ENCODE results near the gene MME.
"Not testable (repeated sequence)": the region's sequence is repeated elsewhere in the genome, so short reads cannot be mapped to it uniquely, and the experiment has no call there.

The MME gene

DNA sequence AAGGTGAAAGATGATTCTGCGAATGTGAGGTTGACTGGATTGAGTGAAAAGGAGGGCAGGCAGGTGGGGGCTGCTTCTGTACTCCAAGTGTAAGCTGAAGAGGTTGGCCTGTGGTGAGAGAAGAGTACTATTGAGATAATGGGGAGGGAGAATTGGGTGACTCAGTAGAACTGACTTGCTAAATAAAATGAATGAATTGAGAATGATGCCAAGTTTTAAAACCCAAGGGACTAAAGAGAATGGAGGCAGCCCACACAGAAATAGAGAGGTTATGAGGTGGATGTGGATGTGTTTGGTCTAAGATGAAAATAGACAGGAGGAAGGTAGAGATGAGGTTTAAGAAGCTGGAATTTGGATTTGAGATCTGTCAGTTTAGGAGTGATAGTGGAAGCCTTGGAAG lies 5.9 kb downstream of the MME start:
- no peak for DNase-seq

DNA sequence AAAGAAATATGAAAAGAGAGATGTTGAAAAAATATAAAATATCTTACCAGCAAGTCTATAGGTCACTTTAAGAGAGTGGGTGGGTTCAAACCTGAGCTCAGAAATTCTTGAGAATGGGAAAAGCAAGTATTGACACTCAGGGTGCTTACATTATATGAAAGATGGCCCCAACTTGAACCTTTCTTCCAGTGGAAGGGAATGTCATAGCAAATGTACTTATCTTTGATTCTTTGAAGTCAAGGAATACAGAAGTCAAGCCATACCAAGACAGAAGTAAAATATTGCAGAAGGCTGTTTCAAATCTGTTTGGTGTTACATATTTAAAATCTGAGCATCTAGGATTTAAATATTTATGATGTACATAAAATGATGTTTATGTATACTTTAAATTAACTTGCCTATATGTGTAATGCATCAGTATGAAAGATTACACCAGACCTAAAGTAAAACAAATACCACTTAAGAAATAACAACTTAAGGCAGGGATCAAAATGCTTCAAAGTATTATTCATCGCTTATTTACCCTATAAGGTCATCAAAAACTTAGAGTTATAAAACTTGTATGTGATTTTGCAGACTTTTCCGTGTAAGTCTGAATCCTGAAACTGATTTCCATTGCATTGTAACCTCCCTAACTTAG lies 8.7 kb downstream of the MME start:
- no peak for DNase-seq

DNA sequence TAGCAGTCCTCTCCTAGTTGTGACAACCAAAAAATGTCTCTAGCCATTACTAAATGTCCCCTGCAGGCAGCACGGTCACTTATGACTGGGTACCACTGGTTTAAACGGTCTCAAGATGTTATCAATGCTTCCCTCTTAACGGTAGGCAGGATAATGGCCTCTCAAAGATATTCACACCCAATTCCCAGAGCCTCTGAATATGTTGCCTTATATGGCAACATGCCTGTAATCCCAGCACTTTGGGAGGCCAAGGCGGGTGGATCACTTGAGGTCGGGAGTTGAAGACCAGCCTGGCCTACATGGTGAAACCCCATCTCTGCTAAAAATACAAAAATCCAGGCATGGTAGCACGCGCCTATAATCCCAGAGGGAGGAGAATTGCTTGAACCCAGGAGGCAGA lies 9.4 kb downstream of the MME start:
- DNase-seq = no peak

DNA sequence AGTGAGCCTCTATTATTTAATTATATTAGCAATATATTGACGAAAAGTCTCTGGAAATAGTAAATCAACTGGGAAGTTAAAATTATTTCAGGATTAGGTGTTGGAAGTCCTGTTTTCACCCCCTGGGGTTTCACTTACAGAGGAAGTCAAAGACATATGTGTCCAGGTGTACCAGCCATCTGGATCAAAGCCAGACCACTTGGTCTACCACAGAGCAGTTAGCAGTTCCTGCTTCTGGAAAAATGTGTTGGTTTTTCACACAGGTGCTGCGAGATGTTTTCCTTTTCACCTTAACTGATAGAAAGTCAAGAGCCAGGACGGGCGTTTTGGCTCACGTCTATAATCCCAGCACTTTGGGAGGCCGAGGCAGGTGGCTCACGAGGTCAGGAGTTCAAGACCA lies 13.1 kb downstream of the MME start:
- peak; percentile 2 for DNase-seq

DNA sequence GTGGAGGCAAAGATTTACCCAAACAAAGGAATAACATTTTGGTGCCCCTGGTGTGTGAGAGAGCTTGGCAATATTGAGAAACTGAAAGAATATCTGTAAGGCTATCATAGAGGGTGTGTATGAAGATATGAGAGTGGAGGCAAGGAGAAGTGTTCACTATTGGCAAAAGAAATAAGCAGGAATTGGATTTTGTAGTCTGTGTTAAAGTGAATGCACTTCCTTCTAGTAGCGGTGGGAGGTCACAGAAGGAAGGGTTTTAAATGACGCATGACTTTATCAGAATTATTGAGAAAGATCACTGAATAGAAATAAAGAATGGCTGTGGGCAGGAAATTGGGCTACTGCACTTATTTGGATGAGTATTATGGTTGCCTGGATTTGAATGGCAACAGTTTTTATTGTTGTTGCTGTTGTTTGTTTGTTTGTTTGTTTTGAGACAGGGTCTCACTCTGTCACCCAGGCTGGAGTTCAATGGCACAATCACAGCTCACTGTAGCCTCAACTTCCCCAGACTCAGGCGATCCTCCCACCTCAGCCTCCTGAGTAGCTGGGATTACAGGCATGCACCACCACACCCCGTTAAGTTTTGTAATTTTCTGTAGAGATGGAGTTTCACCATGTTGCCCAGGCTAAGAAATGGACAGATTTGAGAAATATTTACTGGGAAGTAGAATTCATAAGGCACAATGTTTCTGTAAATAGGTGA lies 16.3 kb downstream of the MME start:
- no peak for DNase-seq

DNA sequence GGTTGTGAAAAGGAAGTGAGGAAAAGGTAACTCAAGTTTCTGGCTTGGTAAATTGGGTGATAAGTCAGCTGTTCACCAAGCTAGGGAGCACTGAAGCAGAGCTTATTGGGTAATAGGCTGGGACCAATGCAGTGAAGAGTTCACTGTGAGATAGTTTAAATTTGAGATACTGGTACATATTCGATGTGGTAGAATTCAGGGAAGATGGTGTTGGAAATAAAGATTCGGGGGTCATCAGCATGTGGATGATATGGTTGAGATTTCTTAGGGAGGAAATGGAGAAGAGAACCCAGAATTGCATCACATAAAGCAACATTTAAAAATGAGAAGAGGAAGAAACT lies 16.9 kb downstream of the MME start:
- DNase-seq = no peak

DNA sequence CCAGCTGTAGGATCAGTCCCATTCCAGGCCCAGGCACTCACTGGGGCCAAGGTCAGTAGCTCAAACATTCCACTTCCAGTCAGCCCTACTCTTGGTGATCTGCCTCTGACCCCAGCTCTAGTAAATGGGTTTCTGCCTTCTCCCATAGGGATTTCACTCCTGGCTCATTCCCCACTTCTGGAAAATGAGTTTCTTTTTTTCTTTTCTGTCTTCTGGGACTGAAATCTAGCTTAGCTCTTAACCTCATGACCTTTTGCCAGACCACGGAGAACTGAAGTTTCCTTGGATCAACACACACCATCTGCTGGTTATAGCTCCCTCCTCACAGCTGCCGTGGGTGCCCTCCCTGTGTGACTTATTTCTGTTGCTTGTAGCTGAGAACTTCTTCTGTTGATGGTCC lies 21.3 kb downstream of the MME start:
- DNase-seq = no peak

DNA sequence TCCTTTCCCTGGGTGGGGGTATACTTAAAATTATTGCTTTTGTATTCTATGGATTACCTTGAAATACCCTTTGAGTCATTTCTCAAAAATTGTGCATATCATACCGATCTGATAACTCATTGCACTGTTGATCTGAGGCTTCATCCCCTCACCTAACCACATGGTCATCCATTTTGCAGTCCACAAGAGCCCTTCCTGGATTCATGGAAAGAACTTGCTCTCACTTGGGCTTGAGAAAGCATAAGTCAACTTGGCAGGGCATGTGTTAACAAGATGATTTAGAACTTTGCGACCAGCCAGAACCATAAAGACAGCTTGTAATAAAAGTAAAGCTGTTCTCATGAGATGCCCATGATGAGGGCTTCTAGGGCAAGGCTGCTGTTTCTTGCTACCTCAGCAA lies 22.2 kb downstream of the MME start:
- DNase-seq = no peak

DNA sequence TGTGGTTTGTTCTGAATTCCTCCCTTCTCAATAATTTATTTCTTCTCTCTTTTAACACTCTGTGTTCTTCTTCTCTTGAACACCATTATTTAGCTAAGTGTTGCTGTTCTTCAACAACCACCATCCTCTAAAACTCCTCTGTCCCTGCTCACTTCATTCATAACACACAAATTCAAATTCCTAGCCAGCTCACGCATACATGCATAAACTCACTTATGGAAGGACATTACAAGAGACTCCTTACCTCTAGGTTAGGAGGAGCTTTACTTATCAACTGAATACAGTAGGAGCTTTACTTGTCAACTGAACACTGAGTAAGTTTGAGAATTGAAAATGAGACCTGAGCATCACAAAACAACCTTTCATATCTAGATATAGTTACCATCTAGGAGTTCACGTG lies 23.6 kb downstream of the MME start:
- DNase-seq = no peak

DNA sequence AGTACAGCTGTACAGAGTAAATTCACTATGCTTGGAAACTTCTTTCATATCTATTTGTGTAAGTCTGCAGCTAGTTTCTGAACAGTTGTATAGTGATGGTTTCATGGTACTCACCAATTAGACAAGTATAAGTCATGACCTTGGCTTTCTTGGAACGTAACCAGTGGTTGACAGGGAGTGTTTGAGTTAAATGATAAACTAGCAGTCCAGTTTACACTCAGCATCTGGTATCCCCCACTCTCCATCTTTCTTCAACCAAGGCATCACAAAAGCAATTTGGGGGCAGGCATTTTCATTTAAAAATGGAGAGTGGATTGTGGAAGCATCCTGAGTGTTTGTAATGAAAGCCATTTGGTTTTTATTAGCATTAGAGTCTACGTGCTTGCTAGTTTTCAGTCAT lies 26.0 kb downstream of the MME start:
- DNase-seq = no peak

DNA sequence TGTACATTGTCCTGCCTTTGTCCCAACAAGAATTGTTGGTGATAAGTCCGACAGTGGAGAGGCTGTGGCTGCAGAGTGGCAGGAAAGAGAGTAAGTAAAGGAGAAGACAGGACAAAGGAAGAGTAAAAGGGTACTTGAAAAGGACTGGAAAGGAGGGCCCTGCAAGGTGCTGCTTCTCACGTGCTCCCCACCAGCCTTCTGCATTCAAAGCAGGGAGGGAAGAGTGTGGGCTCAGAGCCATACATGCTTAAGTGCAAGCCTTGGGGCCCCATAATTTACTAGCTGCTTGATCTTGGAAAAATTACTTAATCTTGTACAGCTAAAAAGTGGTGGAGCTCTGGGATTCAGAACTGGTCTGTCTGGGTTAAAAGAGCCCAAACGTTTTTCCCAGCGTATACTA lies 29.9 kb downstream of the MME start:
- no peak for DNase-seq

DNA sequence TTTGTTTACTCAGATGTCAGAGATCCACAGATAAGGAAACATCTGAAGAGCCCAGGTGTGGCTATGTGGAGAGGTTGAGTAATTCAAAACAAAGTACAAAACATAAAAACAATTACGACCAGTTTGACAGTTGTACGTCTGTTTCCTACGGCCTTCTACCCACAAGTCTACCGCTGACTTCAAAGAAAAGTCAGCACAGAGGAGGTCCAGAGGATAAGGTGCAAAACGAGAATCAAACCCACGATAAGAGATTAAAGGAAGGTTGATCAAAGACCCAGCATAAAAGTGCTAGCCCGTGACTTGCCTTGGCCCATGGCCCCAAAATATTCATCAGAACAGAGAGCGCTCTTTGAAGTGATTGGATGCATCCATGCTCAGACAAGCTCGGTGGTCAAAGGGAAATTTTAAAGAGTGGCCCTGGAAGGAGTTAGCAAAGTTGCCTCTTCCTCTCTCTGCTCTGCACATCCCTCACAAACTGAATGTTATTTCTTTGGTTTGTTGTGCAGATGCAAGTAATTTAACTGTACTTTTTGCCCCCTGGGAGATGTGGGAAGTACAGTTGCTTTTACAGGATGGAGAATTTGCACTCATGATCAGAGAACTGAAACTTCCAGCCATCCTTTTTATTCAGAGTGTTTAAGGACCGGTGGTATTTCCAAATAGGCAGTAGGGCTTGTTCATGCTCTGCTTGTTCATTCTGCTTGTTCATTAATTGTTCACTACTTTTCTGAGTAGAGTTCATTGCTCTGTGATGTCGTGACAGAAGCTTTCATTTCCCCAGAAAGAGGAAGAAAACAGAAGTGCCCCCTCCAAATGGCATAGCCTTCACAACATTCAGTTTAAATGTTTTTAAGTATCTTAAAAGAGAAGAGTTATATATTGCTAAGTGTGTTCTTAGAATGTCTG lies 31.1 kb downstream of the MME start:
- no peak for DNase-seq

DNA sequence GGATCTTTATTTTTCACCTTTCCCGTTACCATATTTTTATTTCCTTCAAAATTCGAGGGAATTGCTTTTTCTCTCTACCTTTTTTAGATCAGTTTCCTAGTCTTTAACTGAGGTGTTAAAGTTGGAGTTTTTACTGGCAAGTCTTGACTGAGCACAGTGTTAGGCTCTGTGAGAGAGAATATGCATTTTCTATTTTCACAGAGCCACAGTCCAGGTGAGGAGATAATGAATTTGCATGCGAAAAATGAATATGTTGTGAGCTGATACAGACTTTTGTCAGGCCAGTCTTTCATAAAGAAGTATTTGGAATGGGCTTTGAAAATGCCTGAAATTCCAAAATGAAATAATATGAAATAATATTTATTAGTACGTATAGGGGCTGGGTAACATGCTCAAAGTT lies 31.9 kb downstream of the MME start:
- no peak for DNase-seq

DNA sequence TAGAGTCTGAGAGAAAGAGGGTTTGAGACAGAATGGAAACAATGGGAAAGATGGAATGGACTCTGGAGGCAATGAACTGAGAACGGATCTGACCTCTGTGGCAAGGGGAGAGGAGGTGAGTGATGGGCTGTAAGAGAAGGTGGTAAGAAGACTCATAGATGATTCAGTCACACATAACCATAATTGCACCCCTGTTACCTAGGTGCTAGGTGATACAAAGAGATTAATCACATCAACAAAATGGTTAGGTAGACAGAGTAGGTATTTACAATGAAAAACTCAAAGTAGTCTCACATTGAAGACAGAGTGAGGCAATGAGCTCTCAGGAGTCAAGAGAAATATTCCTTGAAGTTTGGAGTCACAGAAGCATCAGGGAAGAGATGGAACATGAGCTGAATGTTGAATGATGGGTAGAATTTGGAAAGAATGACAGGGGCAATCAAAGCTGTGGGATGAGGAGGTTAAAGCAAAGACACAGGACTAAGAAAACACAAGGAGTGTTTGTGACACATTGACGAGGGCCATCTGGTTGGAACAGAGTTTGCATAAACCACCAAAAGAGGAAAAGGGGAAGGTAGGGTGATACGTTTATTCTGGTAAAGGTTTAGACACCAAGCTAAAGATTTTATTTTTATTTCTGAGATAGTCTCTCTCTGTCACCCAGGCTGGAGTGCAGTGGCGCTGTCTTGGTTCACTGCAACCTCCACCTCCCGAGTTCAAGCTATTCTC lies 32.7 kb downstream of the MME start:
- no peak for DNase-seq

DNA sequence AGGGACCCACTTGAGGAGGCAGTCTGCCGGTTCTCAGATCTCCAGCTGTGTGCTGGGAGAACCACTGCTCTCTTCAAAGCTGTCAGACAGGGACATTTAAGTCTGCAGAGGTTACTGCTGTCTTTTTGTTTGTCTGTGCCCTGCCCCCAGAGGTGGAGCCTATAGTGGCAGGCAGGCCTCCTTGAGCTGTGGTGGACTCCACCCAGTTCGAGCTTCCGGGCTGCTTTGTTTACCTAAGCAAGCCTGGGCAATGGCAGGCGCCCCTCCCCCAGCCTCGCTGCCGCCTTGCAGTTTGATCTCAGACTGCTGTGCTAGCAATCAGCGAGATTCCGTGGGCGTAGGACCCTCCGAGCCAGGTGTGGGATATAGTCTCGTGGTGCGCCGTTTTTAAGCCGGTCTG lies 44.6 kb downstream of the MME start:
- not testable (repeated sequence) for DNase-seq

DNA sequence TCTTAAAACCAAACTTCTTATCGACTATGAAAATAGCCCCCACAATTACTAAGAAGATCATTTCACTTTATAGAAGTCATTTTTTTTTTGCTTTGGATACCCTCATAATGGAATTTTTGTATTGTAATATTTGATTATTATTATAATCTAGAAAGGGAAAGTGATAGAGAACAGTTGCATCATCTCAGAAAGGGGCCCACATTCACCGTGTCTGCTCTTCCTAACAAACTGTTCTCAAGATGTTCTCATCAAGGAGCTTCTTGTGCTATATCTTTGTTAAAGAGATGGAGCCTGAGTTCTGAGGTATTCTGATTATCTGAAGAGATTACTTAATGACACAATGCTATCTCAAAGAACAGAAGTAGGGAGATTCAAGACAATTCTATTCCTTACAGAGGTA lies 49.3 kb downstream of the MME start:
- DNase-seq = no peak

DNA sequence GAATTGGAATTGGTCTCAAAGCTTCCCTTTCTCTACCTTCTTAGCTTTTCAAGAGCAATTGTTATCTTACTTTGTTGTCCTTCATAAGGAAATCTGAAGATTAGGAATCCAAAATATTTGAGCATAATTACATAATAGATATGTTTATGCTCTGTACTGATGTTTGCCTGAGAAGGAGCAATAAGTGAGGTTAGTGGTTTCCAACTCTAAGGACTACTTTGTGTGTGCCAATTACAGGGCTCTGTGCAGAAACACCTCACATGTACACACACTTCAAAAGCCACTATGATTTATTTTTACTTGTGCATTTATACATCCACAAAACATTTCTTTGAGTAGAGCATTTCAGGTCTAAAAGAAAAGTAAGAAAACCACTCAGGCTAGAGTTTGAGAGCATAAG lies 49.9 kb downstream of the MME start:
- DNase-seq = no peak

DNA sequence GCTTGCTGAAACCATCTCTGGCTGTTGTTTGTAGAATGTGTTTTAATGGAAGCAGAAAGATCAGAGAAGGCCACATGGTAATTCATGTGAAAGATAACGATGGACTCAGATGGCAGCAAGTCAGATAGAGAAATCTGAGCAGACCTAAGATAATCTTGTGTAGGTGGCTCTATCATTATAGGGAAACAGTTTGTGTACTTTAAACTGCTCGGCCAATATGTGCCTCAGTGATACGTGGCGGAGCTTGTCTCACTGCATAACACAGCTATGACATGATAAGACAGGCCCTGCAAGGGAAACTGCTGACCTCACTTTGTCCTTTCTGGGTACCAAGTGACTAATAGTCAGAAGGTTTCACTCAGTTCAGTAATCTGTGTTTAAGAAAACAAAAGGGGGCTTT lies 51.0 kb downstream of the MME start:
- no peak for DNase-seq

DNA sequence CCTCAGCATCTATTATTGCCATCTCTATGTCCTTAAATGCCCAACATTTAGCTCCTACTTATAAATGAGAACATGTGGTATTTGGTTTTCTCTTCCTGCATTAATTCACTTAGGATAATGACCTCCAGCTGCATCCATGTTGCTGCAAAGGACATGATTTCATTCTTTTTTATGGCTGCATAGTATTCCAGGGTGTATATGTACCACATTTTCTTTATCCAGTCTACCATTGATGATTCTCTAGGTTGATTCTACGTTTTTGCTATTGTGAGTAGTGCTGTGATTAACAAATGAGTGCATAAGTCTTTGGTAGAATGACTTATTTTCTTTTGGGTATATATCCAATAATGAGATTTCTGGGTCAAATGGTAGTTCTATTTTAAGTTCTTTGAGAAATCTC lies 54.2 kb downstream of the MME start:
- DNase-seq = not testable (repeated sequence)

DNA sequence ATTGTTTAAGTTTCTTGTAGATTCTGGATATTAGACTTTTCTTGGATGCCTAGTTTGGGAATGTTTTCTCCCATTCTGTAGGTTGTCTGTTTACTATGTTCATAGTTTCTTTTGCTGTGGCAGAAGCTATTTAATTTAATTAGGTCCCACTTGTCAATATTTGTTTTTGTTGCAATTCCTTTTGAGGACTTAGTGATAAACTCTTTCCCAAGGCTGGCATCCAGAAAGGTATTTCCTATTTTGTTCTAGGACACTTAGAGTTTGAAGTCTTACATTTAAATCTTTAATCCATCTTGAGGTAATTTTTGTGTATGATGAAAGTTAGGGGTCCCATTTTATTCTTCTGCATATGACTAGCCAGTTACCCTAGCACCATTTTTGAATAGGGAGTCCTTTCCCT lies 54.9 kb downstream of the MME start:
- DNase-seq = no peak

DNA sequence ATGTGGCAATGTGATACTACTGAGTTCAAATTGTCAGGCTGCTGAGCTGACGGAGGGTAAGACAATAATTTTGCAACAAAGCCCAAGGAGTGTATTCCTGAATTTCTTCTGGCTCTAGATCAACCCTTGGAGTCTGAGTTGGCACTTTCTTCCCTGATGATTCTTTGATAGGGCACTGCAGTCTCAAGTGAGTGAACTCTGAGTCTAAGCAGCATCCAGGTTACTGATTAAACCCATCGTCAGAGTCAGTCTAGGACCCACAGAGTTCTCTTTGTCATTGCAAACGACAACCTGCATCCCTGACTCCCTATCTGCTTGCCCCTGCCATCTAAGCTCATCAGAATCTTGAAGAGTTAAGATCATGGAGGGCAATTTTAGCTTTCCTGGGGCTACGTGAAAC lies 58.6 kb downstream of the MME start:
- DNase-seq = no peak

DNA sequence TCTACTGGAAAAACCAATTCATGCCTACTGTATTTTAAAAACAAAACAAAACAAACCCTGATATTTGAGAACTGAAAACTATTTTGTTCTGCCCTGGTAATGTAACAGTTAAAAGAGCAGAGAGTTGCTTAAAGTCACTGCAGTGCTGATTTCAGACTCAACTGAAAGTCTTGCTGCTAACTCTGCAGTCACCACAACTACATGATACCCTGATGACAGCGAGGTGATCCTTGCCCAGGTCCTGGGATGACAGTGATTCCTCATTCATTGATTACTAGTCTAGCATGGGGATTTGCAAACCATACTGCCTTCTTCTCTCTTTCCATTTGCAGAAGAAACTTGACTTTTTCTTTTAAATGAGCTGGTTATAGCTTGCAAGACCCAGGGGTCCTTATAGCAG lies 67.5 kb downstream of the MME start:
- no peak for DNase-seq

DNA sequence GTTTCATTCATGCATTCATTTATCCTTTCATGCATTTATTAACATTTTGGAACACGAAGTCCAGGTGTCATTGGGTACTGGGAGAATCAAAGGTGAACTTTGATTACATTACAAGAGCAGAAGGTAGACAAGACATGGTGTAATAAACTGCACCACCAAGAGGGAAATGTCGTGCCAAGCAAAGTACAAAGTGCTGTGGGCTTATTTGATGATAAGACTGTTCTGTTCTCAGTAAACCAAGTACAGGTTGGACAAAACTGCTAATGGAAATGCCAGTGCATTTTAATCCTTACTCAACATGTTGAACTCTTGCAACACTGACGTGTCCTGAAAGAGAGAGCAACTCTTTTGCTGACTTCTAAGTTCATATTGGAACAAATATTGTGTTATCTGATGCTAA lies 69.4 kb downstream of the MME start:
- no peak for DNase-seq
